ENCODE data around the gene NGEF.

NGEF gene

DNA sequence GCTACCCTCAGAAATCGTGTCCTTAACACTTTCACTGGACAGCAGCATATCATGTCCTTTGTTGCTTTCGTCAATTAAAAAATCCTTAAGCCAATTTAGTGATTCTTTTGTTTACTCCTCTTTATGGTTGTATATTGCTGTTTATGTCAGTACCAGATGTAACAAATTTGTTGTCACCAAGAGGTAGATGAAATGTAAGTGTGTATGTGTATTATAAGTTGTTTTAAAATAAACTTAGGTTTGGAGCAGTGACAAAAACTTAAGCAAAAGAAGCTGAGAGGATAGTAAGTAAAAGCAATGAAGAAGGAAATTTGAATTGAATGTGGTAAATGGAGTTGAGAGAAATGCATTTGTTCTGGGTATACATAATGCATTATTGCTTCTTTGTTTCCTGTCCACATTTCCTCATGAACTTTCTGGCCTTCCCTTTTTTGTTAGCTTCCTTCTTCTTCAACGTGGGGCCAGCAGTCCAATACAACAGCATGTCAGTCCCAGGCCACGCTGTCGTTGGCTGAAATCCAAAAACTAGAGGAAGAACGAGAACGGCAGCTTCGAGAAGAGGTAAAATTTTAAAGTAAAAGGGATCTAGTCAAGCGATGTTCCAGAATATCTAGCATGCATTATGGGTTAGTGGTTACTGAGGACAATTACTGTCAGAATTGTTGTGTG, 173.5 kb downstream of the NGEF start:
- H3K9me2 ChIP-seq (ENCODE audit: low read depth, low read length): no peaks in the 10 kb centered on the region
- no peaks in the 10 kb centered on the region for H3K27me3 ChIP-seq (ENCODE audit: insufficient read depth, low read length)
- no peaks in the 10 kb centered on the region for H3K79me2 ChIP-seq (ENCODE audit: insufficient read depth, low read length)
- no peaks in the 10 kb centered on the region for H3K9me3 ChIP-seq (ENCODE audit: low read length)
- H3K36me3 ChIP-seq (ENCODE audit: insufficient read depth, low read length): peaks cover 47% of the 10 kb centered on the region
- peaks cover 37% of the 10 kb centered on the region for H3K4me1 ChIP-seq (ENCODE audit: insufficient read depth, low read length, severe bottlenecking)
- H3K9ac ChIP-seq (ENCODE audit: low read length): peak overlapping the region; percentile 21; the same call in 1 of the 2 replicates
- no peak overlapping the region for H3K4me3 ChIP-seq (ENCODE audit: low read depth, low read length, poor library complexity, severe bottlenecking)
- peak overlapping the region; percentile 33; the same call in 1 of the 2 replicates for H3K4me2 ChIP-seq (ENCODE audit: low read length)
- no peaks in the 10 kb centered on the region for H3F3A ChIP-seq (ENCODE audit: insufficient read depth, low read length)
- TF ChIP-seq, protein P1, sequence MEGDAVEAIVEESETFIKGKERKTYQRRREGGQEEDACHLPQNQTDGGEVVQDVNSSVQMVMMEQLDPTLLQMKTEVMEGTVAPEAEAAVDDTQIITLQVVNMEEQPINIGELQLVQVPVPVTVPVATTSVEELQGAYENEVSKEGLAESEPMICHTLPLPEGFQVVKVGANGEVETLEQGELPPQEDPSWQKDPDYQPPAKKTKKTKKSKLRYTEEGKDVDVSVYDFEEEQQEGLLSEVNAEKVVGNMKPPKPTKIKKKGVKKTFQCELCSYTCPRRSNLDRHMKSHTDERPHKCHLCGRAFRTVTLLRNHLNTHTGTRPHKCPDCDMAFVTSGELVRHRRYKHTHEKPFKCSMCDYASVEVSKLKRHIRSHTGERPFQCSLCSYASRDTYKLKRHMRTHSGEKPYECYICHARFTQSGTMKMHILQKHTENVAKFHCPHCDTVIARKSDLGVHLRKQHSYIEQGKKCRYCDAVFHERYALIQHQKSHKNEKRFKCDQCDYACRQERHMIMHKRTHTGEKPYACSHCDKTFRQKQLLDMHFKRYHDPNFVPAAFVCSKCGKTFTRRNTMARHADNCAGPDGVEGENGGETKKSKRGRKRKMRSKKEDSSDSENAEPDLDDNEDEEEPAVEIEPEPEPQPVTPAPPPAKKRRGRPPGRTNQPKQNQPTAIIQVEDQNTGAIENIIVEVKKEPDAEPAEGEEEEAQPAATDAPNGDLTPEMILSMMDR (IDR thresholded peaks at IDR 0.05; ENCODE audit: low read length): no peak
- no peak for TF ChIP-seq EZH2 (IDR thresholded peaks at IDR 0.05; ENCODE audit: borderline replicate concordance, low read length)
- H3K27ac ChIP-seq (ENCODE audit: low read depth, low read length, poor library complexity, severe bottlenecking): peak overlapping the region; percentile 92
- no peaks in the 10 kb centered on the region for H4K20me1 ChIP-seq (ENCODE audit: insufficient read depth, low read length)
- H2AFZ ChIP-seq (ENCODE audit: low read length): no peak overlapping the region

DNA sequence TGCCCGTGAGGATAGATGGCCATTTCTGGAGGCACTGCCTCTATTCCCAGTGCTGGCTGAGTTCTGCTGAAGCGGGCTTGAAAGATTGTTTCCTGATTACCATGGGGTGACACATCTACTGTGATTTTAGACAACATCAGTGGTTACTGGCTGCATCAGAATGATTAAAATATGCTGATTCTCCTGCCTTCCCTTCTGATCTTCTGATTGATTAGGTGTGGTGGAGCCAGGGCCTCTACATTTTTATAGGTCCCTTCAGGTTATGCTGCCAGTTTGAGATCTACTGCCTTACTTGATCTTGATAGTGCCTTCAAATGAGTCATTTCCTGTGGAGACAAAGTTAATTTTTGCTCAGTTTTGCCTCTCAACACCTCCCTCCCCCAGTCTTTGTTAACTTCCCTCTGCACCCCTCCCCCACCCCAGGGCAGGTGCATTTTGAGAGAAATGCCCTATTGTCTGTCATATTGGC, 174.6 kb downstream of the NGEF start:
- Histone ChIP-seq H3K36me3 (ENCODE audit: insufficient read depth, low read length) (peaks cover 50% of the 10 kb centered on the region; the same call in 1 of the 2 replicates), H3K27me3 (ENCODE audit: insufficient read depth, low read length) (no peaks in the 10 kb centered on the region), H3K27ac (ENCODE audit: low read depth, low read length, poor library complexity, severe bottlenecking) (peak overlapping the region; percentile 92), H3K9me2 (ENCODE audit: low read depth, low read length) (no peaks in the 10 kb centered on the region), H3K4me2 (ENCODE audit: low read length) (peak overlapping the region; percentile 63), H3K4me1 (ENCODE audit: insufficient read depth, low read length, severe bottlenecking) (peaks cover 37% of the 10 kb centered on the region), H3K79me2 (ENCODE audit: insufficient read depth, low read length) (no peaks in the 10 kb centered on the region), H3F3A (ENCODE audit: insufficient read depth, low read length) (no peaks in the 10 kb centered on the region), H2AFZ (ENCODE audit: low read length) (no peak overlapping the region), H3K4me3 (ENCODE audit: low read depth, low read length, poor library complexity, severe bottlenecking) (peak overlapping the region; percentile 36), H4K20me1 (ENCODE audit: insufficient read depth, low read length) (no peaks in the 10 kb centered on the region), H3K9me3 (ENCODE audit: low read length) (no peaks in the 10 kb centered on the region), H3K9ac (ENCODE audit: low read length) (peak overlapping the region; percentile 52; the same call in 1 of the 2 replicates)
- TF ChIP-seq, protein P1 (IDR thresholded peaks at IDR 0.05; ENCODE audit: low read length): no peak
- TF ChIP-seq EZH2 (IDR thresholded peaks at IDR 0.05; ENCODE audit: borderline replicate concordance, low read length): no peak

DNA sequence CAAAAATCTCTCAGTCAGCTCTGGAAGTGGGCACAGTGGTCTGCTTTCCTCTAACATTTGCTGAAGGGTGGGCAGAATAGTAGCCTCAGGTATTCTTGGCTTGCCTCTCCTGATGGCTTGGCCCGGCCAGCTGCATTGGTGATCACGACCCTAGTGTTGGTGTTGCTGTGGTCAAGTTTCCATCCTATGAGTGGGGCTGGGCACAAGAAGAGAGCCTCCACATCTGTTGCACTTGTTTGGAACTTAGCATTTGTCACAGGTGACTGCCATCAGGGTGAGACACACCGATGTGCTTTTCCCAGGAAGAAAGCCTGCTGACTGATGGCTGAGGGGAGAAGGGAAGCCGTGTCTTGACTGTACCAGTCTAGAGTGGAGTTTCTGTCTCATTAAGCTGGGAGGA, 176.1 kb downstream of the NGEF start:
- no peaks in the 10 kb centered on the region for H3F3A ChIP-seq (ENCODE audit: insufficient read depth, low read length)
- no peak overlapping the region for H3K4me3 ChIP-seq (ENCODE audit: low read depth, low read length, poor library complexity, severe bottlenecking)
- no peak overlapping the region for H3K9ac ChIP-seq (ENCODE audit: low read length)
- H3K27ac ChIP-seq (ENCODE audit: low read depth, low read length, poor library complexity, severe bottlenecking): peak overlapping the region; percentile 25
- no peak overlapping the region for H2AFZ ChIP-seq (ENCODE audit: low read length)
- no peak for TF ChIP-seq EZH2 (IDR thresholded peaks at IDR 0.05; ENCODE audit: borderline replicate concordance, low read length)
- TF ChIP-seq, protein P1 (IDR thresholded peaks at IDR 0.05; ENCODE audit: low read length): no peak
- H3K9me2 ChIP-seq (ENCODE audit: low read depth, low read length): no peaks in the 10 kb centered on the region
- H3K4me1 ChIP-seq (ENCODE audit: insufficient read depth, low read length, severe bottlenecking): peaks cover 37% of the 10 kb centered on the region
- no peak overlapping the region for H3K4me2 ChIP-seq (ENCODE audit: low read length)
- H3K27me3 ChIP-seq (ENCODE audit: insufficient read depth, low read length): no peaks in the 10 kb centered on the region
- no peaks in the 10 kb centered on the region for H4K20me1 ChIP-seq (ENCODE audit: insufficient read depth, low read length)
- H3K79me2 ChIP-seq (ENCODE audit: insufficient read depth, low read length): no peaks in the 10 kb centered on the region
- H3K36me3 ChIP-seq (ENCODE audit: insufficient read depth, low read length): peaks cover 61% of the 10 kb centered on the region; the same call in 1 of the 2 replicates
- H3K9me3 ChIP-seq (ENCODE audit: low read length): no peaks in the 10 kb centered on the region

Measured in OCI-LY1 (cell line).